Body of pancreas (tissue), 4 donors: Measurements from ENCODE around the gene FN3K.

Experiments
- CTCF ChIP-seq, 7 experiments: fragments of 450-650 bp in 4 of 7; fragments of 200-600 bp in 3 of 7; sonication (generic) in 3 of 7; IDR thresholded peaks; one replicate each; pipeline ENCODE4 v1.5.1; 2016 to 2019; ENCODE audit warnings: antibody characterized with exemption in 7 of 7
- POLR2A ChIP-seq, 3 donors: fragments of 450-650 bp; IDR thresholded peaks; one replicate each; pipeline ENCODE4 v1.6.1; 2016; ENCODE audit warnings: antibody characterized with exemption in 3 of 3, mild to moderate bottlenecking in 2 of 3

GRCh38 chr17:82710499-82711232 lies 24.7 kb upstream of the FN3K start:
- TF ChIP-seq CTCF (IDR thresholded peaks at IDR 0.05) (no peak), POLR2A (IDR thresholded peaks at IDR 0.05) (no peak)
